Heart right ventricle (tissue), 16 donors: ENCODE results near the gene ZNF333. TPM values are rescaled to one million over a fixed set of nuclear protein-coding genes. Genes with fewer than 3 reads are reported as not detected.
A peak's percentile ranks its signal among the peaks of the same experiment; 100 is the strongest.

Experiments
- ATAC-seq, 8 donors: fragments of 200-7000 bp; cut with Tn5 transposase; one replicate each; pipeline ENCODE4 v1.9.1; 2020; ENCODE audit warnings: mild to moderate bottlenecking in 8 of 8, moderate library complexity in 8 of 8, moderate number of reproducible peaks in 1 of 8
- DNase-seq, 2 donors: peaks; one replicate each; pipeline ENCODE4 v3.0.0-alpha.2; 2020
- H3K27ac ChIP-seq, 10 donors: fragments of 200-600 bp; sonication (generic) in 2 of 10; one replicate each; pipeline versions ENCODE4 v1.5.0 to v1.8.0; 2020 to 2022; ENCODE audit warnings: mild to moderate bottlenecking in 3 of 10
- H3K27me3 ChIP-seq, 7 donors: fragments of 200-600 bp; one replicate each; pipeline ENCODE4 v1.8.0; 2021 to 2022; ENCODE audit warnings: mild to moderate bottlenecking in 2 of 7
- H3K36me3 ChIP-seq, 9 donors: fragments of 200-600 bp; sonication (generic) in 1 of 9; one replicate each; pipeline versions ENCODE4 v1.5.0 to v1.8.0; 2020 to 2022; ENCODE audit warnings: mild to moderate bottlenecking in 2 of 9
- H3K4me1 ChIP-seq, 9 donors: fragments of 200-600 bp; sonication (generic) in 1 of 9; one replicate each; pipeline versions ENCODE4 v1.5.0 to v1.8.0; 2020 to 2022; ENCODE audit warnings: mild to moderate bottlenecking in 4 of 9
- H3K4me3 ChIP-seq, 10 donors: fragments of 200-600 bp; sonication (generic) in 2 of 10; one replicate each; pipeline versions ENCODE4 v1.5.0 to v1.8.0; 2020 to 2022; ENCODE audit warnings: mild to moderate bottlenecking in 7 of 10, moderate library complexity in 2 of 10
- H3K9me3 ChIP-seq, 11 donors: fragments of 200-600 bp in 10 of 11; sonication (generic) in 2 of 11; one replicate each; pipeline versions ENCODE4 v1.5.0 to v1.8.0; 2013 to 2022; ENCODE audit warnings: mild to moderate bottlenecking in 2 of 11, control low read depth in 1 of 11, moderate library complexity in 1 of 11
- WGBS, 2 donors: extraction: QIAGEN DNeasy Blood & Tissue Kit; methylation state at CpG; one replicate each; pipeline ENCODE4 v1.1.7; 2013; ENCODE audit warnings: inconsistent platforms in 1 of 2; 5-methylcytosine and 5-hydroxymethylcytosine counted together
- intact Hi-C, 10 donors: fragments of 100-400 bp; cut with DNase I; formaldehyde crosslinking; loops; one replicate each; pipeline versions ENCODE4 v1.11.1 to v1.14.2; 2022
- polyA plus RNA-seq, 2 donors: library from polyadenylated mRNA; stranded (reverse); fragments of 200-250 nt; gene quantifications; one replicate each; pipeline ENCODE4 v1.2.3, GENCODE V29; 2013
- total RNA-seq, 10 donors: library from RNA; stranded (reverse); fragmentation: NEBNext Ultra II Directional in 3 of 10; extraction: Animal tissue kit (Norgen Biotek cat#: 25700) in 3 of 10; gene quantifications; one replicate each; pipeline versions ENCODE4 v1.2.1 to v1.2.4, GENCODE V29; 2021 to 2023
- TF ChIP-seq, protein P1 (sequence below), 9 donors: fragments of 200-600 bp; sonication (generic) in 2 of 9; IDR thresholded peaks; one replicate each; pipeline versions ENCODE4 v1.5.0 to v1.8.0; 2021 to 2022; ENCODE audit warnings: antibody characterized with exemption in 9 of 9, mild to moderate bottlenecking in 5 of 9, moderate library complexity in 1 of 9
- donor health status: Arrhythmogenic right ventricular cardiomyopathy.
- donor health status: ischemic (EF 13 %, LVEDD 7.1; RV severe dilation, severe dysfunction).
- donor health status: healthy with polysubstance abuse.
- donor health status: DM: no; HTN: yes; CAD: no.
- donor health status: DM: no; HTN: no; CAD: no.
- donor health status: ischemic (EF 25% LVEDD 6.9; RV normal size, moderate dysfunction).
- donor health status: ischemic (EF 25% LVEDD 5.7; RV mildly dilated, moderate dysfunction).
- donor health status: healthy.
- donor health status: DM: yes; HTN: yes; CAD: no.
- donor health status: Ischemic cardiomyopathy.
- donor health status: ischemic (EF 35%, LVEDD 5.7; RV mildly dilated, moderate dysfunction).
- donor health status: nonischemic (EF 11% LVEDD 7.7; RV severe dilation, severe dysfunction).
- donor health status: DM: yes; HTN: yes; CAD: no.
- donor health status: PGD.
- donor health status: ischemic (EF 29% LVEDD 5.4; RV normal size, mild dysfunction).
- donor health status: nonischemic (EF 23%, LVEDD 6.1; RV moderate dilation, normal function).

The ZNF333 gene
- total and polyA plus RNA-seq, 12 donors = 4.2 to 12.8 (median 8.5) TPM

DNA sequence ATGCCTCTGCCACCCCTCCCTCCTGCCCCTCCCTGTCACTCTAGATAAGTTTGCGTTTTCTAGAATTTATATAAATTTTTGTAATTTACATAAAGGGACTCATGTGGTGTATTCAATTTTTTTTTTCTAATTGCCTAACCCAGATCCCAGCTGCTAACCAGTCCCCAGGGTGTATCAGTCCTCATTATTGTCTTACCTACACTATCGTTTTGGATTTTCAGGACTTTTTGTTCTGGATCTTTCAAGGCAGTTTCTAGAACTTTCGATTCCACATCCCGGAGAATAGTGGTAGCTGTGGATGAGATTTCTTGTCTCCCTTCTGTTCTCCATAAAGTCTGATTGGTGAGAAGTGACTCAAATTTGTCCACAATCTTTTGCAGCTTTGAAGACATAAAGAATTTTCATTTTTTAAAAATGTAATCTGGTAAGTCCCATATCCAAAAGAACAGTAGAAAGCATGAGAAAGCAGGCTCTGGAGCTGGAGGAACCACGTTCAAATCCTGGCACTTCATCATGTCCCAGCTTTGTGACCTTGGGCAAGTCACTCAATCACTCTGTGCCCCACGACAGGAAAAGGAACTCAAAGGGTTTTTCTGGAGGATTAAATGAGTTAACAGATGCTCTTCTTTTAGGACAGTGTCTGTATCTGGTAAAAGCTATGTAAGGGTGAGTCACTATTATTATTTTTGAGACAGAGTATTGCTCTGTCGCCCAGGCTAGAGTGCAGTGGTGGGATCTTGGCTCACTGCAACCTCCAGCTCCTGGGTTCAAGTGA, 34.9 kb upstream of the ZNF333 start:
- TF ChIP-seq, protein P1, sequence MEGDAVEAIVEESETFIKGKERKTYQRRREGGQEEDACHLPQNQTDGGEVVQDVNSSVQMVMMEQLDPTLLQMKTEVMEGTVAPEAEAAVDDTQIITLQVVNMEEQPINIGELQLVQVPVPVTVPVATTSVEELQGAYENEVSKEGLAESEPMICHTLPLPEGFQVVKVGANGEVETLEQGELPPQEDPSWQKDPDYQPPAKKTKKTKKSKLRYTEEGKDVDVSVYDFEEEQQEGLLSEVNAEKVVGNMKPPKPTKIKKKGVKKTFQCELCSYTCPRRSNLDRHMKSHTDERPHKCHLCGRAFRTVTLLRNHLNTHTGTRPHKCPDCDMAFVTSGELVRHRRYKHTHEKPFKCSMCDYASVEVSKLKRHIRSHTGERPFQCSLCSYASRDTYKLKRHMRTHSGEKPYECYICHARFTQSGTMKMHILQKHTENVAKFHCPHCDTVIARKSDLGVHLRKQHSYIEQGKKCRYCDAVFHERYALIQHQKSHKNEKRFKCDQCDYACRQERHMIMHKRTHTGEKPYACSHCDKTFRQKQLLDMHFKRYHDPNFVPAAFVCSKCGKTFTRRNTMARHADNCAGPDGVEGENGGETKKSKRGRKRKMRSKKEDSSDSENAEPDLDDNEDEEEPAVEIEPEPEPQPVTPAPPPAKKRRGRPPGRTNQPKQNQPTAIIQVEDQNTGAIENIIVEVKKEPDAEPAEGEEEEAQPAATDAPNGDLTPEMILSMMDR (IDR thresholded peaks at IDR 0.05) = no peak
- no peaks in the 10 kb centered on the region for H3K9me3 ChIP-seq
- H3K4me1 ChIP-seq = no peaks in the 10 kb centered on the region
- DNase-seq (no peak), ATAC-seq (no peak)
- peaks cover 0 to 40% (median 11%) of the 10 kb centered on the region in 7 donors for H3K27me3 ChIP-seq
- intact Hi-C loops = no loop called here
- no peak overlapping the region for H3K27ac ChIP-seq
- no peak overlapping the region for H3K4me3 ChIP-seq
- H3K36me3 ChIP-seq = no peaks in the 10 kb centered on the region
- 59 to 69% methylated on average over 7 of the region's 7 CpGs for WGBS, 2 donors

DNA sequence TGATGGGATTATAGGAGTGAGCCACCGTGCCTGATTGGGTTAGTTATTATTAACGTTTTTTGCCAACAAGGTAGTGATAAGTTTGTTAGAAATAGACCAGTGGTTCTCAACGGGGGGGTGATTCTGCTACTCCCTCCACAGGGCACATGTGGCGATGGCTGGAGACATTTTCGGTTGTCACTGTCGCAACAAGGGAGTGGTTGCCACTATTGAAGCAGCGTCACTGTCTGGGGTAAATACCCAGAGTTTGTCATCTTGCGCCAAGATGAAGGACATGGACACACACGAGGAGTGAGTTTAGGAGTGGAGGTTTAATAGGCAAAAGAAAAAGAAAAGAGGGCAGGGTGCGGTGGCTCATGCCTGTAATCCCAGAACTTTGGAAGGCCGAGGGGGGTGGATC, 34.1 kb upstream of the ZNF333 start:
- 71 to 75% methylated on average over 11 of the region's 11 CpGs for WGBS, 2 donors
- no peak for DNase-seq
- intact Hi-C loops = no loop called here
- no peak overlapping the region for H3K4me3 ChIP-seq
- TF ChIP-seq, protein P1 (IDR thresholded peaks at IDR 0.05) = no peak
- H3K27me3 ChIP-seq = peaks cover 0 to 37% (median 11%) of the 10 kb centered on the region in 7 donors
- H3K4me1 ChIP-seq = no peaks in the 10 kb centered on the region
- H3K36me3 ChIP-seq = no peaks in the 10 kb centered on the region
- no peak for ATAC-seq
- H3K9me3 ChIP-seq = no peaks in the 10 kb centered on the region
- no peak overlapping the region for H3K27ac ChIP-seq

DNA sequence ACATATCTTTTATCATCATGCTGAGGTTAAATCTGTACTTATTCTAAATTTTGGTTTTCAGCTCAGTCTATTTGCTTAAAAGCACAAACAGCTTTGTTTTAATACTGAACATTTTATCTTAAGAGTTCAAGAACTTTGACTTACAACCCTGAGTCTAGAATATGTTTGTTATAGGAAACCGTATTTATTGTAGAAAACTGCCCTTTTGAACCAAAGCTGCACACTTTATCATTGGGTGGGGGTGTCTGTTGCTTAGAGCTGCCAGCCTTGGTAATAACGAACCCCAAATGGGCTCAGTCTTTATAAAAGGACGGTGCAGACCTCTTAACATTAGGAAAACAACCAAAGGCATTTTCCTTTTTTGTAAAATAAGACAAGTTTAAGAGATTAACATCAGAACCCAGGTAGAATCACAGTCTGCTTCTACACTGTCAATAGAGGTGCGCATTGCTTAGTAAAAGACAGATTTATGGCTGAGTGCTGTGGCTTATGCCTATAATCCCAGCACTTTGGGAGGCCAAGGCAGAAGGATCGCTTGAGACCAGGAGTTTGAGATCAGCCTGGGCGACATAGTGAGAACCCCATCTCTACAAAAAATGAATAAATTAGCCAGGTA, 29.9 kb upstream of the ZNF333 start:
- H3K36me3 ChIP-seq = peaks cover 0 to 3% (median 0%) of the 10 kb centered on the region in 9 donors
- TF ChIP-seq, protein P1 (IDR thresholded peaks at IDR 0.05) = no peak
- H3K4me1 ChIP-seq = peaks cover 0 to 8% (median 0%) of the 10 kb centered on the region in 9 donors
- H3K27ac ChIP-seq = no peak overlapping the region
- ATAC-seq (no peak), DNase-seq (no peak)
- H3K4me3 ChIP-seq = no peak overlapping the region
- WGBS, 2 donors = 70 to 75% methylated on average over 6 of the region's 6 CpGs
- peaks cover 0 to 21% (median 11%) of the 10 kb centered on the region in 7 donors for H3K27me3 ChIP-seq
- H3K9me3 ChIP-seq = no peaks in the 10 kb centered on the region
- intact Hi-C loops = no loop called here

DNA sequence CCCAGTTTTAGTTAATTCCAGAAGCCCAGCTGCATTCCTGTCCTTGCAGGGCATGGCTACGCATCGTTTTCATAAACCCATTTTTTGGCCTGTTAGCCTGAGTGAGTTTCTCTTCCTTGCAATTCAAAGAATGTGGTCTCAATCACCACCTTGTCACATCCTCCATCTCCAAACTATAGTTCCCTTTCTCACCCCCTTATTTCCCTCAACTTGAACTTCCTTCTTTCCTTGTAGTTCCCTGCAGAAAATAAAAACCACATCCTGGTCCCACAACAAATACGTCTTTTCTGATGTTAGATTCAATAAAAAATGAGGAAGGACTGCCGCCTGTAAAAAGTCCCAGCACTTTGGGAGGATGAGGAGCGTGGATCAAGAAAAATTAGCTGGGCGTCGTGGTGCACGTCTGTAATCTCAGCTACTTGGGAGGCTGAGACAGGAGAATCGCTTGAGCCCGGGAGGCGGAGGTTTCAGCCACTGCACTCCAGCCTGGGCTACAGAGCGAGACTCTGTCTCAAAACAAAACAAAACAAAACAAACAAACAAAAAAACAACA, 28.4 kb upstream of the ZNF333 start:
- H3K36me3 ChIP-seq = peaks cover 0 to 3% (median 0%) of the 10 kb centered on the region in 9 donors
- peak in 5 of 8 donors; percentile 27 to 58 (median 38) for ATAC-seq
- peak overlapping the region in 1 of 10 donors; percentile 73 for H3K27ac ChIP-seq
- H3K4me1 ChIP-seq = peaks cover 0 to 8% (median 0%) of the 10 kb centered on the region in 9 donors
- H3K9me3 ChIP-seq = no peaks in the 10 kb centered on the region
- no peak for DNase-seq
- H3K4me3 ChIP-seq = no peak overlapping the region
- TF ChIP-seq, protein P1 (IDR thresholded peaks at IDR 0.05) = no peak
- peaks cover 0 to 14% (median 0%) of the 10 kb centered on the region in 7 donors for H3K27me3 ChIP-seq
- intact Hi-C loops = no loop called here
- 70 to 75% methylated on average over 12 of the region's 12 CpGs for WGBS, 2 donors
